ENCODE results near the gene CDK5R1.

DNA sequence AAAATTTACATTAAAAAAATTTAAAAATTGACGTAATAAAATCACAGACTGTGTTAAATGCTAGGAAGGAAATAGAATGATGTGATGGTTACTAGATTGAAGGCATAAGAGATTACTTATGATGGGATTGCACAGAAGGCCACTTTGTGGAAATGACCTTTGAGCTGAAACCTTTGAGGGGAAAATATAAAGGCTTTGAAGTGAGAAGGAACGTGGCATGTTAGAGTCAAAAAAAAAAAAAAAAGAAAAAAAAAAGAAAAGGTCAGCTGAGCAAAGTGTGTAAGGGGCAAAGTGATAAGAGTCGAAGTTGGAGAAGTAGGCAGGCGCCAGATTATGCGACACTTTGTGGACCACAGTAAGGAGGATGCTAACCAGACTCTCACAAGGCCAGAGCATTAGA, 46.1 kb upstream of the CDK5R1 start:
- TF ChIP-seq, protein P1, sequence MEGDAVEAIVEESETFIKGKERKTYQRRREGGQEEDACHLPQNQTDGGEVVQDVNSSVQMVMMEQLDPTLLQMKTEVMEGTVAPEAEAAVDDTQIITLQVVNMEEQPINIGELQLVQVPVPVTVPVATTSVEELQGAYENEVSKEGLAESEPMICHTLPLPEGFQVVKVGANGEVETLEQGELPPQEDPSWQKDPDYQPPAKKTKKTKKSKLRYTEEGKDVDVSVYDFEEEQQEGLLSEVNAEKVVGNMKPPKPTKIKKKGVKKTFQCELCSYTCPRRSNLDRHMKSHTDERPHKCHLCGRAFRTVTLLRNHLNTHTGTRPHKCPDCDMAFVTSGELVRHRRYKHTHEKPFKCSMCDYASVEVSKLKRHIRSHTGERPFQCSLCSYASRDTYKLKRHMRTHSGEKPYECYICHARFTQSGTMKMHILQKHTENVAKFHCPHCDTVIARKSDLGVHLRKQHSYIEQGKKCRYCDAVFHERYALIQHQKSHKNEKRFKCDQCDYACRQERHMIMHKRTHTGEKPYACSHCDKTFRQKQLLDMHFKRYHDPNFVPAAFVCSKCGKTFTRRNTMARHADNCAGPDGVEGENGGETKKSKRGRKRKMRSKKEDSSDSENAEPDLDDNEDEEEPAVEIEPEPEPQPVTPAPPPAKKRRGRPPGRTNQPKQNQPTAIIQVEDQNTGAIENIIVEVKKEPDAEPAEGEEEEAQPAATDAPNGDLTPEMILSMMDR (optimal IDR thresholded peaks at IDR 0.05 in 1 of 3, IDR thresholded peaks at IDR 0.05 in 1 of 3, conservative IDR thresholded peaks at IDR 0.05 in 1 of 3; ENCODE audit: extremely low read depth in 1 of 3, insufficient read depth in 2 of 3, low read length in 3 of 3): no peak
- TF ChIP-seq EZH2 (IDR thresholded peaks at IDR 0.05; ENCODE audit: low read length): no peak

All from keratinocyte (primary cell).